Breast epithelium (tissue), 3 donors: ENCODE results near the gene AGPAT3.

Source experiments
- POLR2A ChIP-seq: fragments of 450-650 bp; IDR thresholded peaks from one replicate; pipeline ENCODE4 v1.6.1; 2016; ENCODE audit warnings: antibody characterized with exemption, mild to moderate bottlenecking, moderate library complexity
- POLR2AphosphoS5 ChIP-seq, 3 donors: sonication (generic); formaldehyde crosslinking; IDR thresholded peaks; one replicate each; pipeline ENCODE4 v1.6.1; 2017; ENCODE audit warnings: antibody characterized with exemption in 3 of 3
- TF ChIP-seq, protein P1 (sequence below), 3 donors: fragments of 450-650 bp; IDR thresholded peaks; one replicate each; pipeline ENCODE4 v1.5.1; 2016 to 2017; ENCODE audit warnings: antibody characterized with exemption in 3 of 3, mild to moderate bottlenecking in 3 of 3, moderate library complexity in 3 of 3

GRCh38 chr21:43994646-43995045, 129.6 kb downstream of the AGPAT3 start:
- TF ChIP-seq, protein P1, sequence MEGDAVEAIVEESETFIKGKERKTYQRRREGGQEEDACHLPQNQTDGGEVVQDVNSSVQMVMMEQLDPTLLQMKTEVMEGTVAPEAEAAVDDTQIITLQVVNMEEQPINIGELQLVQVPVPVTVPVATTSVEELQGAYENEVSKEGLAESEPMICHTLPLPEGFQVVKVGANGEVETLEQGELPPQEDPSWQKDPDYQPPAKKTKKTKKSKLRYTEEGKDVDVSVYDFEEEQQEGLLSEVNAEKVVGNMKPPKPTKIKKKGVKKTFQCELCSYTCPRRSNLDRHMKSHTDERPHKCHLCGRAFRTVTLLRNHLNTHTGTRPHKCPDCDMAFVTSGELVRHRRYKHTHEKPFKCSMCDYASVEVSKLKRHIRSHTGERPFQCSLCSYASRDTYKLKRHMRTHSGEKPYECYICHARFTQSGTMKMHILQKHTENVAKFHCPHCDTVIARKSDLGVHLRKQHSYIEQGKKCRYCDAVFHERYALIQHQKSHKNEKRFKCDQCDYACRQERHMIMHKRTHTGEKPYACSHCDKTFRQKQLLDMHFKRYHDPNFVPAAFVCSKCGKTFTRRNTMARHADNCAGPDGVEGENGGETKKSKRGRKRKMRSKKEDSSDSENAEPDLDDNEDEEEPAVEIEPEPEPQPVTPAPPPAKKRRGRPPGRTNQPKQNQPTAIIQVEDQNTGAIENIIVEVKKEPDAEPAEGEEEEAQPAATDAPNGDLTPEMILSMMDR (IDR thresholded peaks at IDR 0.05) = no peak
- TF ChIP-seq POLR2A (no peak), POLR2AphosphoS5 (IDR thresholded peaks at IDR 0.05) (no peak)
